ENCODE results near the gene CFB. TPM values are rescaled to one million over a fixed set of nuclear protein-coding genes. Genes with fewer than 3 reads are reported as not detected.

Gene CFB
- total and polyA plus RNA-seq, 9 of the 15 experiments (the other 6 are each of a cell fraction or from before 2014, with no cell fraction given) = 0.08 to 0.91 (median 0.22) TPM; not detected in 4

DNA sequence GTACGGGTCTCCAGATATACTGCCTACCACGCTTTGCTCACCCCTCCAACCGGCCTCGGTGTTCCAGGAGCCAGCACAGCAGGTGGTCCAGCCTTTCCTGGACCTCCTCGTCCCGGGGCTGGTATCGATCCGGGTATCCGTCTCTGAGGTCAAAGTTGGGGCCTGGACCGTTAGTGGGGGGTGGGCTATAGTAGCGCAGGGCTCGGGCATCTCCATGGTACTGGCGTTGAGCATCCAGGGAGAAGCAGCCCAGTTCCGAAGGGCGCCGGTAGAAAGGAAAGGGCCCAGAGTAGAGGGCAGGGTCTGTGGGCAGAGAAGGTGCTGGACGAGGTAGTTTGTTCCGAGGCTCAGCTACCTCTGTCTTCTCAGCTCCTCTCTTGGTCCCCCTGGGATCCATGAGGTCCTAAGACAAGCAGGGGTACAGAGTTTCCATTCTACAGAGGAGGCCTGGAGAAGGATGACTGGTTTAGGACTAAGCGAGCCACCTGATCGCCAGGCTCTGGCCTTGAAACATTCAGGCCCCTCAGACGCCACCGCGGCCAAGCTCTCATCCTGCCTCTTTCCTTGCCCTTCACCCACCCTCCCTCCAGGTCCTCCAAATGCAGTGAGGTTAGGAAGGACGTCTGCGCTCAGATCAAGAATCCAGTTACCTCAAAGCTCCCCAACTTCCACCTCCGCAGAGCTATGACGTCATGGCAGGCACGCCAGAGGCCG is 25.5 kb downstream of the CFB start (continued):
- TF ChIP-seq, protein P1, sequence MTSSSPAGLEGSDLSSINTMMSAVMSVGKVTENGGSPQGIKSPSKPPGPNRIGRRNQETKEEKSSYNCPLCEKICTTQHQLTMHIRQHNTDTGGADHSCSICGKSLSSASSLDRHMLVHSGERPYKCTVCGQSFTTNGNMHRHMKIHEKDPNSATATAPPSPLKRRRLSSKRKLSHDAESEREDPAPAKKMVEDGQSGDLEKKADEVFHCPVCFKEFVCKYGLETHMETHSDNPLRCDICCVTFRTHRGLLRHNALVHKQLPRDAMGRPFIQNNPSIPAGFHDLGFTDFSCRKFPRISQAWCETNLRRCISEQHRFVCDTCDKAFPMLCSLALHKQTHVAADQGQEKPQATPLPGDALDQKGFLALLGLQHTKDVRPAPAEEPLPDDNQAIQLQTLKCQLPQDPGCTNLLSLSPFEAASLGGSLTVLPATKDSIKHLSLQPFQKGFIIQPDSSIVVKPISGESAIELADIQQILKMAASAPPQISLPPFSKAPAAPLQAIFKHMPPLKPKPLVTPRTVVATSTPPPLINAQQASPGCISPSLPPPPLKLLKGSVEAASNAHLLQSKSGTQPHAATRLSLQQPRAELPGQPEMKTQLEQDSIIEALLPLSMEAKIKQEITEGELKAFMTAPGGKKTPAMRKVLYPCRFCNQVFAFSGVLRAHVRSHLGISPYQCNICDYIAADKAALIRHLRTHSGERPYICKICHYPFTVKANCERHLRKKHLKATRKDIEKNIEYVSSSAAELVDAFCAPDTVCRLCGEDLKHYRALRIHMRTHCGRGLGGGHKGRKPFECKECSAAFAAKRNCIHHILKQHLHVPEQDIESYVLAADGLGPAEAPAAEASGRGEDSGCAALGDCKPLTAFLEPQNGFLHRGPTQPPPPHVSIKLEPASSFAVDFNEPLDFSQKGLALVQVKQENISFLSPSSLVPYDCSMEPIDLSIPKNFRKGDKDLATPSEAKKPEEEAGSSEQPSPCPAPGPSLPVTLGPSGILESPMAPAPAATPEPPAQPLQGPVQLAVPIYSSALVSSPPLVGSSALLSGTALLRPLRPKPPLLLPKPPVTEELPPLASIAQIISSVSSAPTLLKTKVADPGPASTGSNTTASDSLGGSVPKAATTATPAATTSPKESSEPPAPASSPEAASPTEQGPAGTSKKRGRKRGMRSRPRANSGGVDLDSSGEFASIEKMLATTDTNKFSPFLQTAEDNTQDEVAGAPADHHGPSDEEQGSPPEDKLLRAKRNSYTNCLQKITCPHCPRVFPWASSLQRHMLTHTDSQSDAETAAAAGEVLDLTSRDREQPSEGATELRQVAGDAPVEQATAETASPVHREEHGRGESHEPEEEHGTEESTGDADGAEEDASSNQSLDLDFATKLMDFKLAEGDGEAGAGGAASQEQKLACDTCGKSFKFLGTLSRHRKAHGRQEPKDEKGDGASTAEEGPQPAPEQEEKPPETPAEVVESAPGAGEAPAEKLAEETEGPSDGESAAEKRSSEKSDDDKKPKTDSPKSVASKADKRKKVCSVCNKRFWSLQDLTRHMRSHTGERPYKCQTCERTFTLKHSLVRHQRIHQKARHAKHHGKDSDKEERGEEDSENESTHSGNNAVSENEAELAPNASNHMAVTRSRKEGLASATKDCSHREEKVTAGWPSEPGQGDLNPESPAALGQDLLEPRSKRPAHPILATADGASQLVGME (CRISPR knock-in tag; IDR thresholded peaks at IDR 0.05) = peak; percentile 96; the same call in 1 of the 2 replicates
- 0 out of 2 replicates have a peak, but pooled peaks have one; percentile 100 for TF ChIP-seq ATF7 (IDR thresholded peaks at IDR 0.05)
- TF ChIP-seq RAD51 (IDR thresholded peaks at IDR 0.05; ENCODE audit: borderline replicate concordance, low read depth) = peak; percentile 27; the same call in 1 of the 2 replicates
- no peak for TF ChIP-seq TCF7 (IDR thresholded peaks at IDR 0.05; ENCODE audit: borderline replicate concordance)
- TF ChIP-seq ZNF778 (CRISPR knock-in tag; IDR thresholded peaks at IDR 0.05) = no peak
- TF ChIP-seq KLF10 (CRISPR knock-in tag; IDR thresholded peaks at IDR 0.05) = 0 out of 2 replicates have a peak, but pooled peaks have one; percentile 21
- TF ChIP-seq CCNT2 (IDR thresholded peaks at IDR 0.05; ENCODE audit: borderline replicate concordance, extremely low read depth, insufficient read length, low read depth, low read length) = no peak
- TF ChIP-seq NCOR1 (IDR thresholded peaks at IDR 0.05) = 0 out of 2 replicates have a peak, but pooled peaks have one; percentile 14
- TF ChIP-seq ZNF57 (CRISPR knock-in tag; IDR thresholded peaks at IDR 0.05) = peak; percentile 45; the same call in 1 of the 2 replicates
- TF ChIP-seq XRCC5 (IDR thresholded peaks at IDR 0.05; ENCODE audit: low read depth, low read length) = peak; percentile 68; the same call in 1 of the 2 replicates
- TF ChIP-seq, protein P2, sequence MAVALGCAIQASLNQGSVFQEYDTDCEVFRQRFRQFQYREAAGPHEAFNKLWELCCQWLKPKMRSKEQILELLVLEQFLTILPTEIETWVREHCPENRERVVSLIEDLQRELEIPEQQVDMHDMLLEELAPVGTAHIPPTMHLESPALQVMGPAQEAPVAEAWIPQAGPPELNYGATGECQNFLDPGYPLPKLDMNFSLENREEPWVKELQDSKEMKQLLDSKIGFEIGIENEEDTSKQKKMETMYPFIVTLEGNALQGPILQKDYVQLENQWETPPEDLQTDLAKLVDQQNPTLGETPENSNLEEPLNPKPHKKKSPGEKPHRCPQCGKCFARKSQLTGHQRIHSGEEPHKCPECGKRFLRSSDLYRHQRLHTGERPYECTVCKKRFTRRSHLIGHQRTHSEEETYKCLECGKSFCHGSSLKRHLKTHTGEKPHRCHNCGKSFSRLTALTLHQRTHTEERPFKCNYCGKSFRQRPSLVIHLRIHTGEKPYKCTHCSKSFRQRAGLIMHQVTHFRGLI (CRISPR knock-in tag; IDR thresholded peaks at IDR 0.05) = no peak; the same call in 1 of the 2 replicates
- TF ChIP-seq HSF4 (CRISPR knock-in tag; IDR thresholded peaks at IDR 0.05; ENCODE audit: borderline replicate concordance) = no peak
- TF ChIP-seq, protein P3, sequence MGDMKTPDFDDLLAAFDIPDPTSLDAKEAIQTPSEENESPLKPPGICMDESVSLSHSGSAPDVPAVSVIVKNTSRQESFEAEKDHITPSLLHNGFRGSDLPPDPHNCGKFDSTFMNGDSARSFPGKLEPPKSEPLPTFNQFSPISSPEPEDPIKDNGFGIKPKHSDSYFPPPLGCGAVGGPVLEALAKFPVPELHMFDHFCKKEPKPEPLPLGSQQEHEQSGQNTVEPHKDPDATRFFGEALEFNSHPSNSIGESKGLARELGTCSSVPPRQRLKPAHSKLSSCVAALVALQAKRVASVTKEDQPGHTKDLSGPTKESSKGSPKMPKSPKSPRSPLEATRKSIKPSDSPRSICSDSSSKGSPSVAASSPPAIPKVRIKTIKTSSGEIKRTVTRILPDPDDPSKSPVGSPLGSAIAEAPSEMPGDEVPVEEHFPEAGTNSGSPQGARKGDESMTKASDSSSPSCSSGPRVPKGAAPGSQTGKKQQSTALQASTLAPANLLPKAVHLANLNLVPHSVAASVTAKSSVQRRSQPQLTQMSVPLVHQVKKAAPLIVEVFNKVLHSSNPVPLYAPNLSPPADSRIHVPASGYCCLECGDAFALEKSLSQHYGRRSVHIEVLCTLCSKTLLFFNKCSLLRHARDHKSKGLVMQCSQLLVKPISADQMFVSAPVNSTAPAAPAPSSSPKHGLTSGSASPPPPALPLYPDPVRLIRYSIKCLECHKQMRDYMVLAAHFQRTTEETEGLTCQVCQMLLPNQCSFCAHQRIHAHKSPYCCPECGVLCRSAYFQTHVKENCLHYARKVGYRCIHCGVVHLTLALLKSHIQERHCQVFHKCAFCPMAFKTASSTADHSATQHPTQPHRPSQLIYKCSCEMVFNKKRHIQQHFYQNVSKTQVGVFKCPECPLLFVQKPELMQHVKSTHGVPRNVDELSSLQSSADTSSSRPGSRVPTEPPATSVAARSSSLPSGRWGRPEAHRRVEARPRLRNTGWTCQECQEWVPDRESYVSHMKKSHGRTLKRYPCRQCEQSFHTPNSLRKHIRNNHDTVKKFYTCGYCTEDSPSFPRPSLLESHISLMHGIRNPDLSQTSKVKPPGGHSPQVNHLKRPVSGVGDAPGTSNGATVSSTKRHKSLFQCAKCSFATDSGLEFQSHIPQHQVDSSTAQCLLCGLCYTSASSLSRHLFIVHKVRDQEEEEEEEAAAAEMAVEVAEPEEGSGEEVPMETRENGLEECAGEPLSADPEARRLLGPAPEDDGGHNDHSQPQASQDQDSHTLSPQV (IDR thresholded peaks at IDR 0.05) = 0 out of 2 replicates have a peak, but pooled peaks have one; percentile 60
- TF ChIP-seq DACH1 (IDR thresholded peaks at IDR 0.05; ENCODE audit: partially characterized antibody) = no peak
- peak; percentile 98 for TF ChIP-seq JUND (IDR thresholded peaks at IDR 0.05; ENCODE audit: borderline replicate concordance, low read depth, low read length)
- no peak; the same call in 1 of the 3 replicates for TF ChIP-seq JUND (tag; IDR thresholded peaks at IDR 0.05; ENCODE audit: borderline replicate concordance, low read depth, low read length)
